GM12864 (cell line): Measurements from ENCODE around the gene JARID2.
"Not testable (repeated sequence)": the region's sequence is repeated elsewhere in the genome, so short reads cannot be mapped to it uniquely, and the experiment has no call there.

Experiments
- DNase-seq: peaks from one replicate; pipeline ENCODE4 v3.0.0-alpha.2; 2011; ENCODE audit warnings: low read depth
- H3K4me3 ChIP-seq: 2 replicates; pipeline ENCODE4 v1.5.1; 2011; ENCODE audit warnings: mild to moderate bottlenecking, low read depth, low read length, control low read depth
- TF ChIP-seq, protein P1 (sequence below): IDR thresholded peaks from 2 replicates; pipeline ENCODE4 v1.5.1; 2011; ENCODE audit warnings: low read depth, mild to moderate bottlenecking, moderate library complexity, low read length, control low read depth, inconsistent platforms; ENCODE audit errors: missing control alignments

JARID2 gene

DNA sequence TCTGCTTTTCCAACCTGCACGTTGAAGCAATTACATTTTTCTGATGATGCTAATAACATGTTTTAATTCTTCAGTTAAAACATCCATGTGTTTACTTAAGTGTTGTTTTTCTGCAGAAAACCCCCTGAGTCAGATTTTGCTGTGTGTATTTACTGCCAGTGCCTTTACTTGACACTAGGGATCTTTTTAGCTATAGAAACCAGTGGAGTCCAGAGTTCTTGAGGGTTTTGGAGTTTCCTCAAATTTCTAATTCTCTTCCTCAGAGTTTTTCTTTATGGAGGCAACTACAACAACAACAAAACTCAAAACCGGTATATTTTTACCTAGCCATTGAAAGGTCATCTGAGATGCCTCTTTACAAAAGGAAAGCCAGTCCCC, 168.4 kb downstream of the JARID2 start:
- TF ChIP-seq, protein P1, sequence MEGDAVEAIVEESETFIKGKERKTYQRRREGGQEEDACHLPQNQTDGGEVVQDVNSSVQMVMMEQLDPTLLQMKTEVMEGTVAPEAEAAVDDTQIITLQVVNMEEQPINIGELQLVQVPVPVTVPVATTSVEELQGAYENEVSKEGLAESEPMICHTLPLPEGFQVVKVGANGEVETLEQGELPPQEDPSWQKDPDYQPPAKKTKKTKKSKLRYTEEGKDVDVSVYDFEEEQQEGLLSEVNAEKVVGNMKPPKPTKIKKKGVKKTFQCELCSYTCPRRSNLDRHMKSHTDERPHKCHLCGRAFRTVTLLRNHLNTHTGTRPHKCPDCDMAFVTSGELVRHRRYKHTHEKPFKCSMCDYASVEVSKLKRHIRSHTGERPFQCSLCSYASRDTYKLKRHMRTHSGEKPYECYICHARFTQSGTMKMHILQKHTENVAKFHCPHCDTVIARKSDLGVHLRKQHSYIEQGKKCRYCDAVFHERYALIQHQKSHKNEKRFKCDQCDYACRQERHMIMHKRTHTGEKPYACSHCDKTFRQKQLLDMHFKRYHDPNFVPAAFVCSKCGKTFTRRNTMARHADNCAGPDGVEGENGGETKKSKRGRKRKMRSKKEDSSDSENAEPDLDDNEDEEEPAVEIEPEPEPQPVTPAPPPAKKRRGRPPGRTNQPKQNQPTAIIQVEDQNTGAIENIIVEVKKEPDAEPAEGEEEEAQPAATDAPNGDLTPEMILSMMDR = no peak
- DNase-seq = no peak

DNA sequence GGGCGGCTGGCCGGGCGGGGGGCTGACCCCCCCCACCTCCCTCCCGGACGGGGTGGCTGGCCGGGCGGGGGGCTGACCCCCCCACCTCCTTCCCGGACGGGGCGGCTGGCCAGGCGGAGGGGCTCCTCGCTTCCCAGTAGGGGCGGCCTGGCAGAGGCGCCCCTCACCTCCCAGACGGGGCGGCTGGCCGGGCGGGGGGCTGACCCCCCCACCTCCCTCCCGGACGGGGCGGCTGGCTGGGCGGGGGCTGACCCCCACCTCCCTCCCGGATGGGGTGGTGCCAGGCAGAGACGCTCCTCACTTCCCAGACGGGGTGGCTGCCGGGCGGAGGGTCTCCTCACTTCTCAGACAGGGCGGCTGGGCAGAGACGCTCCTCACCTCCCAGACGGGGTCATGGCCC, 169.8 kb downstream of the JARID2 start:
- not testable (repeated sequence) for H3K4me3 ChIP-seq

More for the DNA sequence above, 168.4 kb downstream of the JARID2 start:
- H3K4me3 ChIP-seq = no peak overlapping the region

DNA sequence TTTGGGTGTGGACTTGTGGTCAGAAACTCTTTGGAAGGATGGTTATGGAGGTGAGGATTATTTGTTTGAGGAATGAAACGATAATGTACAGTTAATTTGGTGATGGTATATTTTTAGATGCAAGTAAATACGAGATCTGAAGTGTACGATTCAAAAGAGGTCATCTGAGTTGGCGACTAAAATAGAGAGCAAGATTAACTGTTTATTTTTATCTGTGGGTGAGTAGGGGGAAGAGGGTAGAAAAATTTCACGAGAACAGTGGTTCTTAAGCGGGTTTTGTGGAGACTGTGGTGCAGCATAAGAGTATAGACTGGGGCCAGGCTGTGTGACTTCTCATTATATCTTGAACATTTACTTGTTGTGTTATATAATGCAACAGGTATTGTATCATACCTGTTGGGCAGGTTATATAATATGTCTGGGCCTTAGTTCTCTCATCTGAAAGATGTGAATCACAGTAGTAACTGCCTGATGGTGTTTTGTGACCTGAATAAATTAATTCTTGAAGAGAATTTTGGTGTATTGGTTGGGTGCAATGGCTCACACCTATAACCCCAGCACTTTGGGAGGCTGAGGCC, 171.2 kb downstream of the JARID2 start:
- DNase-seq = no peak
- TF ChIP-seq, protein P1 = no peak
- no peak overlapping the region for H3K4me3 ChIP-seq

More for the DNA sequence above, 169.8 kb downstream of the JARID2 start:
- DNase-seq = not testable (repeated sequence)

DNA sequence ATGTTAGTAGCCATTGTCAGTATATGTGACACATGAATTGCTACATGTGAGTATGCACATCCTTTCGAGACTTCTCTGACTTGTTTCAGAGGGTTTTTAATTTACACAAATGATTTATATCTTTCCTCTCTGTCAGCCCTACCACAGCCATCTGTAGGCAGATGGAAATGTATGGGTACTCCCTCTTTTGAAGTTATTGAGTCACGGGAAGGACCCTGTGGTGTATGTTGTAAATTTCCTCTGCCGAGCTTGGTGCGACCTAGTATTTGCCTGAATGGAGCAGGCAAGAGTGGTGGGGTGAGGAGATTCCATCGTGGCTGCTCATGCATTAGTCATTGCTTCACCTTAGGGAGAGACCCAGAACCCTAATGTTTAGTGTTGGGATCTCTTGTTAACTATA, 171.9 kb downstream of the JARID2 start:
- TF ChIP-seq, protein P1 = no peak
- H3K4me3 ChIP-seq = no peak overlapping the region
- no peak for DNase-seq

DNA sequence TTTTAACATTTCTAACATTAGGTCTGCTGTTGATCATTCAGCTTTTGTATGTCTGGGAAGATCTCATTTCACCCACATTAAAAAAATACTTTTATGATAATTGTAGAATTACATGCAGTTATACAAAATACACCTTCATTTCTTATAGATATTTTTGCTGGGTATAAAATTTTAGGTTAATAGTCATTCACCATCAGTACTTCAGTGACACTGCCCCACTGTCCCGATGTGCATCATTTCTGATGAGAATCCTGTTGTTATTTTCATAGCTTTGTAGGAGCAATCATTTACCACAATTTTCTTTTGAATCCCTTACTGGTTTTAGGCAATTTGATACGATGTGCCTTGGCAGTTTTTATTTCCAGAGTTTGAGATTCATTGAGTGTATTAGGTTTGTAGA, 173.6 kb downstream of the JARID2 start:
- no peak for DNase-seq
- no peak overlapping the region for H3K4me3 ChIP-seq
- TF ChIP-seq, protein P1 = no peak

DNA sequence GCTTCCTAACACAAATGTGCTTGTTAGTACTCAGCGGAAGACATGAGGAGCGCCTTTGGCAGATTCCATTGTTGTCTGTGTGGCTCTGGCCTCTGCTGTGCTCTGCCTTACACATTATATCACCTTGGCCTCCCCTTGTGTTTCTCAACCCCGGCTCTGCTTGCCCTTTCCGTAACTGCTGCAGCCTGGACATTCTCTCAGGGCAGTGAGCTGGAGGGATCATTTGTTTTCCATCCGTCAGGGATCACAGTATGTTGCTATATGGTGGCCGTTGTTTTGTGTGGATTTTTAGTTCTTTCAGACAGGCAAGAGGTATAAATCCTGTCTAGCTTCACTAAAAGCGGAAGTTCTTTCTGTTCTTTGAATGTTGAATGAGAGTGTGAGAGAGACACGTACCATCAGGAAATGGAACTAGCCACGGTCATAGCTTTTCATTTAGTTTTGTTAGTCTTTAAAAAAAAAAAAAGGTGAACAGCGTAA, 175.1 kb downstream of the JARID2 start:
- DNase-seq = peak; percentile 62
- TF ChIP-seq, protein P1 = no peak
- no peak overlapping the region for H3K4me3 ChIP-seq

DNA sequence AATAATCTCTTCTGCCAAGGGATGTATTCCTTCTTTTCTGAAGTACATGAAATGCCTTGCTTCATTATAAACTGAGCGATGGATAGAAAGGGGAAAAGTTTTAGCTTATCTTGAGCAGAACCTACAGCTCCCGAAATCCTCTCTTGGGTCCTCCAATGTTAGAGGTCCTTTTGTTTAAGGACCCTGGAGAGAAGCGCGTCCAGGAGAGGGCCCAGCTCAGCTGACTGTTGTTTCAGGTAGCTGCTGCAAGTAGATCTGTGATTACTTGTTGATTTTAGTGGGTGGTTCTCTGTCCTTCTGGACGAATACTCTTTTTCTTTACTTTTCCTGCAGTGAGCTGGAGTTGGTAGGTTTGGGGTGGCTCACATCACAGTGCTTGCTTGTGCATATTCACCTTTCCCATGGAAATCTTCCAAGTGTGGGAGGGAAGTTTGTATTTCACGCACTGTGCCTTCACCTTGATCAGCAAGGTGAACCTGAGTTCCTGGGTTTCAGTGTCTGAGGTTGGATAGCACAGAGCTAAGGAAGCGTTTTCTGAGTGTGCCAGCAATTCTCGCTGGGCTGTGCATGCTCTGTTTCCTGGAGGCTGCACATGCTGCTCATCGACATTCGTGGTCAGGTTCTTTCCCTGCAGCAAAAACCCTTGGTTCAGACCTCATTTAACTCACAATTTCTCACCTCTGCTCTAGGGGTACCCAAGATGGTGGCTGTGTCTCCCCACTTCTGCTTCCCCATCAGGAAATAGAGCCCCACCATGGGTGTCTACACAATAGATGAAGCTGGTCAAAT, 176.3 kb downstream of the JARID2 start:
- no peak overlapping the region for H3K4me3 ChIP-seq
- no peak for DNase-seq
- TF ChIP-seq, protein P1 = no peak
